ENCODE results near the gene CXCL11.
"Not testable (repeated sequence)": the region's sequence is repeated elsewhere in the genome, so short reads cannot be mapped to it uniquely, and the experiment has no call there.

The CXCL11 gene

DNA sequence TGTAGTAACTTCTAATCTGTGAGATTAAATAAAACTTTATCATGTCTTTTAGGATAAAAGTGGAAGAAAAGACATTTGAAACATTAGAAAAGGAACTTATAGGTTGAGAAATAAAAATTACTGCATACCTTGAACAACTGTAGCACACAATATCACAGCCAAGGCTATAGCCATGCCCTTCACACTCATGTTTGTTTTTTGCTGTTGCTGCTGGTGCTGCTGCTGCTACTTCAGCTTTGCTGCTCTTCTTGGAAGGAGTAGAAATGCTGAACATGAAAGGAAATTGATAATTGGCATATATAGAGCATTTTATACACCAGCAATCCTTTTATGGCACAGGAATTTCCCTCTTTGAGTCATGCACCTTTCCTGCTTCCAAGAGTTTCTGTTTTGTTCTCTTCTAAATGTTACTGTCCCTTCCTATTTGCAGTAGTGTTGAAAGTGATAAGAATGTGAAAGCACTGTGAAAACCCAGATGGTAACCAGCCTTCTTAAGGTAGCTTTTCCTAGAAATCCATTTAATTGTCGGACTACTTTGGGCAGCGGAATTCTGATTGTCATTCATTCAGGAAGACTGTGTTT, at the start of gene CXCL11:
TSS of gene CXCL11 (minus strand) at position 272 of the 582 bp plus-strand sequence. CDS start at position 189, 83 bp downstream.
- no peak for DNase-seq

DNA sequence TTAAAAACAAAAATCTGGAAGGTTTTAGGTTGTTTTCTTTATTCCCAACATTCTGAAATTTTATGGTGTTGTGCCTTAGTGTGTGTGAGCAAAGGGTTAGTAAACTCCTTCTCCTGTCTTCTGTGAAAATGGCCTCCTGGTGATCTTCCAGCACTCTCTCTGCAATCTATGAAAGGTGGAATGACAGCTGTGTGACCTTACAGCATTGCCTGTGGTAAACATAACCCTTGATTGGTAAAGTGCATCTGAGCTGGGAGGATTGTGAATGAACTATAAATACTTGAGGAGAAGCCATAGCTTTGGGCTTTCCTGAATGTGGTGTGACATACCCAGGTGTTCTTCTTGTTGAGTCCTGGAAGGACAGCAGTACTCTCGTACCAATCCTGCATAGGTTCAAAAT, 48.7 kb upstream of the CXCL11 start:
- no peak for DNase-seq

DNA sequence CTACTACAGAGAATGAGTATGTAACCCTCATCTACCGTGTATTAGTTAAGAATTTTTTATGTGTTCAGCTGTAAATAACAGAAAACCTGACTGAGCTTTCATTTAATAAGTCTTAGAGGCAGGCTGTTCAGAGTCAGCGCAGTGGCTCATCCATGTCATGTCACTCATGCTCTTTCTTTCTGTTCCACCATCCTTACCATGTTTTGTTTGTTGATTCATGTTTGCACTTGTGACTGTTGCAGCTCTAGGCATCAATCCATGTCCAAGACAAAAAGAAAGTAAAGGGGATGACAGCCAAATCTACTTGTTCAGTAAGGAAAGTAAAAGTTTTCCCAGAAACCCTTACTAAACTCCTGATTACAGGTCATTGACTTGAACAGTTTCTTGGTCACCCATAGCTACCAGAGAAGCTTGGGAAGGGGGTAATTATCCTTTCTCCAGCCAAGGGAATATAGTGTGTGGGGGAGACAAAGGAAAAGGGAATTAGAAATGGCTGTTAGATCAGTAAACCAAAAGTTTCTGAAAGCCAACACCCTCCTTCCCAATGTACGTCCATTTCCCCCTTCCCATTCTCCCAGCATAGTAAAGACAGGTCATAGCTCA, 47.6 kb upstream of the CXCL11 start:
- DNase-seq, result no peak

DNA sequence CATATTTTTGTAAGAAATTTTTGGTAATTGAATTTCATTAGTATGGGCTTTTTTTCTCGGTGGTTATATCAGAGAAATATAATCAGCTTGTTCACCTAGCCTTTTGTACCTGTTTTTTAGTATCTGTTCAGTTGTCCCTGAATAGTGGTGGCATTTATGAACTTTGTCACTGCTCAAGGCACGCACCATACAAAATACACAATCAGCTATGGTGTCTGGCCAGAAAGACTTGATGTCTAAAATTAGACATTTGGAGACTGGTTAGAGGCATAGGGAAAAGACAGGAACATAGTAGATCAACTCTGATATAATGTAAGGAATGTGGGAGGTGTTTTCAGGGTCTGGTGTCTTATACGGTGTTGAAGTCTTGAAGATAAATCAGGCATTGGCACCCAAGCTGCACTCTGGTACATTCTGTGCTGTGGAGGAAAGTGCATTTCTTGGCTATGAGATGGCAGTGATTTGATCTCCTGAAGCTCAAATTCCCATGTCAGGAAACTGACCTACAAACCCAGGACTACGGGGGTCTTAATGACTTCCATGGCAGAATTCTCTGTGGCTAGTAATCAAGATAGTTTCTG, 42.3 kb upstream of the CXCL11 start:
- no peak for DNase-seq

DNA sequence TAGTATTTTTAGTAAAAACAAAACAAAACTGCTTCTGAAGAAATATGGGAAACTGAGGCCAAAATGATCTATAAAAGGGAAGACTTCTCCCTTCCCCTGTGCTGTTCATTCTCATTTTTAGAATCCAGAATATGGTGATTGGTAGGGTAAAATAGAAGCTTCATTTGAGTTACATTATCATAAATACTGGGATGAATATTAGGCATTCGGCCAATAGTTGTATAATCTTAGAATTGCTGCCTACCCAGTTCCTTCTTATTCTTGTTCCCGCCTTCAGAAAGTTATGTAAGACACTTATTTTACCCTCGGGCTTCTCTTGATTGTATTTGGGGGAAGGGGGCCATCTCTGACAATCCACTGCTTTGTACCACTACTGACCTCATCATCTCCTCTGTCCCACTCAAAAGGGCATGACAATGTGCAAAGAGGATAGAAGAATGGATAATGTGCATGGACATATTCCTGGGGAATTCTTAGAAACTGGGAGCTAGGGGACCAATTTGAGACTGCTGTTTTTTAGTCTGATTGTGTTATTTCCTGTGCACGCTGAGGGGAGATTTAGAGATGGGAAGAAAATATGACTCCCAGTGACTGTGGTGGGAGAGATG, 39.2 kb upstream of the CXCL11 start:
- DNase-seq, result no peak

DNA sequence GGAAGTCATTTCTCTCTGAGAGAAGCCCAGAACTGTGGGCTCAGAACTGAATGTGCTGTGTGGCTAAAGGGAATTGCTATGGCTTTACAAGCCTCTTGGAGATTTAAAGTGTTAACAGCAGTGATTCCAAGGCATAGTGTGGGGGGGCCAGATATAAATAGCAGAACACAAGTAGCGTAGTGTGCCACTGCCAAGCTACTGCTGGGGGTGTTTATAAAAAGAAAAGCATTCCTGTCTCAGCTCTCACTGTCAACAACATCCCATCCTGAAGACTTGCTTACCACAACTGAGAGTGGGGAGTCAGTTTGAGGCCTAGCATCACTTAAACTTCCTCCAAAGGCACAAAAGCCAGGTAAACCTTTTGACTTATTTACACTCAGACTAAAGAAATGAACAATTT, 38.6 kb upstream of the CXCL11 start, which contains the start of gene ART3:
TSS of gene ART3 (plus strand) at position 242 of the 400 bp plus-strand sequence. CDS start 1,181 bp downstream, outside the sequence.
- DNase-seq, result no peak

DNA sequence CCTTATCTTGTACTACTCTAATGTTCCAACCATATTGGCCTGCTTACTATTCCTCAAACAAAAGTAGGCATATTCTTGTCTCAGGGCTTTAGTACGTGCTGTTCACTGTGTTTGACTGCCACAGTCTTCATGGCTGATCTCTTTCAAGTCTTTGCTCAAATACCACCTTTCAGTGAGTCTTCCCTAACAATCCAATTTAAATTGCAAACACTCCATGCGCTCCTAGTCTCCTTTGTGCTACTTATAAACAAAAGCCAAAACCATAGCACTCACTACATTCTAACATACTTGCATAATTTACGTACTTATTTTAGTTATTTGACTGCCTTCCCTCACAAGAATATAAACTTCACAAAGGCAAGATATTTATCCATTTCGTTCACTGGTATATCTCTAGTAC, 36.9 kb upstream of the CXCL11 start:
- no peak for DNase-seq

DNA sequence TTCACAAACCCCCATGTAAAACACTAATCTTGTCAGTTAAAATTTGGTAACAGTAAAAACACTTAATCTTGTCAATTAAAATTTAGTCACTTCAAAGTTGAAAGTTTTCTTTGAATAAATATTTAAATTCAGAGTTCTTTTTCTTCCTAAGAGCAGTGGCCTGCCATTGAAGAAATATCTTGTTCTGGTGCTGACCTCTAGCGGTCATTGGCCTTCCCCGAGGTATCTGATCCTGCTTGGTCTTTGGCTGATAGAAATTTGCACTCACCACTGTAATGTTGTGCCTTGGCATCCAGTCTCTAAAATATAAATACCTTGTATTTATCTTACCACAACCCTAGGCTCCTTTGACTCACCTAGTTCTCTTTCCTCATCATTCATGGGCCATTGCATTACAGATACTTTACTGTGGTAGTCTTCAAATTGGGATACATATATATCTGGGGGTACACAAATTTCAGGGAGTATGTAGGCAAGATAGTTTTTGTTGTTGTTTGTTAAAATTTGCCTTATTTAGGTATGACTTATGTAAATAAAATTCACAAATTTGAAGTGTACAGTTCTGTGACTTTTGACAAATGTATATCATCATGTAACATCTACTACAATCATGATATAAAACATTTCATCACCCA, 31.9 kb upstream of the CXCL11 start:
- DNase-seq, result peak; percentile 72

DNA sequence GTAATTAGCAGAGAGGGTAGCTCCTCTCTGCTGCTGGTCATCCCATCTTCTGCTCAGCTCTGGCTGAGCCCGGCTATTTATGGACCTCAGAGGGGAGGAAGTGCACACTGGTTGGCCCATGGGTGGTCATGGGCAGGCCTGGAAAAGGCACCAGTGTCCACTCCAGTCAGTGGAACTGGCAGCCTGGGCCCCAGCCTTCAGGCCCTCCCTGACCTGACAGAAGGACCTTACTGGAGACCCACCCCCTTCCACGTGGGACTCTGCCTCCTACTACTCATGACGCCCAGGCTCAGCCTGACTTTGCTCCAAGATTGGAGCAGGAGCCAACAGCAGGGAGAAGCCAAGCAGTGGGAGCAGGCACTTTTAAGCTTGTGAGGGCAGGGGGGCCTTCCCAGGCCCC, 30.7 kb upstream of the CXCL11 start:
- no peak for DNase-seq

DNA sequence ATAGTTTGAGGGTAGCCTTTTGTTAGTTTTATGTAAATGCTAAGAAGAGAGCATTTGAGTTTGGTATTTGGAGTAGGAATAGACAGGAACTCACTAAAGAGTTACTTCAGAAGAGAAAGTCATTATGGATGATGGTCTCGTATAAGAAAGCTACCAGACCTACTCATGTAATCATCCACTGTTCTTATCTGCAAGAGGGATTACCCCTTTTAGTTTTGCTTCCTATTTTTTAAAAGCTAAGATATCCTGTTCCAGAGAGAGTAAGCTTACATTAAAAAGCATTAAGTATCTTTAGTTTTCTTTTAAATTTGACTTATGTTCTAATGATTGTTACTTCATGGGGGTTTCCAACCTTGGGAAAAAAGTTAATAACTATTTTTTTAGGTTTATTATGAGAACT, 26.1 kb upstream of the CXCL11 start:
- DNase-seq, result no peak

DNA sequence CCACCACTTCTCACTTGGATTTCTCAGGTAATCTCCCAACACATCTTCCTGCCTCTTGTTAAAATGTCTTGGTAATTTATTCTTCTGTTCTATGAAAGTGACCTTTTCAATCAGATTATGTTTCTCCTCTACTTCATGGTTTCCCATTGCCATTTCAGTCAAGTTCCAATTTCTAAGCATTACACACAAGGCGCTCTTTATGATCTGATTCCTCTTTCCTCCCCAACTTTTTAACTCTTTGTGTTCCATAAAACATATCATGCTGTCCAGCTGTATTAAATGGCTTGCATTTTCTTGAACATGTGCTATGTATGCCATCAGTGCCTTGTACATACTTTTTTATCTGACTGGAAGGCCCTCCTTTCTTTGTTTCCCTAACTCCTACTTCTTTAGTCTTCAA, 25.6 kb upstream of the CXCL11 start:
- no peak for DNase-seq

DNA sequence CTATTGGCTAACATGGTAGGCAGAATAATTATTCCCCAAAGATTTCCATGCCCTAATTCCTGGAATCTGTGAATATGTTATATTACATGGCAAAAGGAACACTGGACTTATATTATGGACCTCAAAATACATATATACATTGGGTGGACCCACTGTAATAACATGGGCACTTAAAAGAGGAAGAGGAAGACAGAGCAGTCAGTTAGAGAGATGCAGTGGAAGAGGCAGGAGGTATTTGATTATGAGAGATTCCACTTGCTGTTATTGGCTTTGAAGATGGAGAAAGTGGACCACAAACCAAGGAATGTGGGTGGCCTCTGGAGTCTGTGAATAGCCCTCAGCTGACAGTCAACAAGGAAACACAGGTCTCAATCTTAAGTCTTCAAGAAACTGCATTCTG, 24.6 kb upstream of the CXCL11 start:
- DNase-seq, result no peak

DNA sequence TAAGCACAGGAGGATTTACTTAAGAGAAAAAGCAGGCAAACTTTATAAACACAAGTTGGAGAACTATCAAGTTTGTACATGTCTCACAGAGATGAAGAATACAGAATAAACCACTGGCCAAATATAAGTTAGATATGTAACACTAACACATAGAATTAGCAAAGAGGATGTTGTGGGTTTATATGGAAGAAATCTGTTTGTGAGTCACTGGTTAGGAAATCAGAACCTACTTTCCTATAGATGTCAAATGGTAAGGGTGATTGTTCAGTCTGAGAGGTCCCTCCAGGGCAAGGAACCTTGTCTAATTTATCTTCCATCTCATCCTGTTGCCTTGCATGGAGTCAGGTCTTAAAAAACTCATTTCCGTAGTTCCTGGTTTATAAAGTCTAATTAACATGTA, 23.9 kb upstream of the CXCL11 start:
- no peak for DNase-seq

DNA sequence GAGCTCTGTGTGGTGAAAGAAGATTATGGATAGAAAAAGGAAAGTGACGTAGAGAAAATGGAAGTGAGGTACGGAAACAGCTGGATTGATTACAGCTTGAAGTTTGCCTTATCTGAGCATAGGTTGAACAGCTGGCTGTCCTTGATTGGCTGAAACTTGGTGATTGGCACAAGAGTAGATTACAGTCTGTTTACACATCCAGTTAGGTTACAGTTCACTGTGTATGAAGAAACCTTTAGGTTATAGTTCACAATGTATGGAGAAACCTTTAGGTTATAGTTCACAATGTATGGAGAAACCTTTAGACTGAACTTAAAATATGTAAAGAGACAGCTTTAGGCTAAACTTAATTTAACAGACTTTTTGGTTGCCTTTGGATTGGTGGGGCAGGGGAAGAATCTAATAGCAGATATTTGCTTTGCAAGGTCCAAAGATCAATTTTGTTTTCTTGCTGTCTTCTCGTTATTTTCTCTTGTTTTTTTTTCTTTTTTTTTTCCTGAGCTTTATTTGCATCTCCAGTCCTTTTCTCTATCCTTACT, 23.1 kb upstream of the CXCL11 start:
- DNase-seq, result no peak

DNA sequence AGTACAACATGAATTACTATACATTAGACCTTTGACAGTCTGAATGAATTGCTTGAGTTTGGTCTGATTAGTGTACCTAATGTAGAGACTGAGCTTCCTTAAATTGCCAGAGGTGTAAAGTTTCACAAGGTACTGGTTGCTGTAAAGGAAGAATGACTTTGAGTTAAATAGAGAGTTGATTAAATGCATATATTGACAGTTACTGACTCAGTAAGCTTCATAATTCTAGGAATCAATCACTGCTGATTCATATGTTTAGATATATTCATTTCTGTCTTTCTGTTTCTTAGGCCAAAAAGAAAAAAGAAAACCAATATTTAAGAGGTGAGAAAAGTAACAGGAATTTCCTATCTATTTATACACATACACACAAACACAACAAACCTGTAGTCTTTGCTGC, 22.4 kb upstream of the CXCL11 start:
- no peak for DNase-seq

DNA sequence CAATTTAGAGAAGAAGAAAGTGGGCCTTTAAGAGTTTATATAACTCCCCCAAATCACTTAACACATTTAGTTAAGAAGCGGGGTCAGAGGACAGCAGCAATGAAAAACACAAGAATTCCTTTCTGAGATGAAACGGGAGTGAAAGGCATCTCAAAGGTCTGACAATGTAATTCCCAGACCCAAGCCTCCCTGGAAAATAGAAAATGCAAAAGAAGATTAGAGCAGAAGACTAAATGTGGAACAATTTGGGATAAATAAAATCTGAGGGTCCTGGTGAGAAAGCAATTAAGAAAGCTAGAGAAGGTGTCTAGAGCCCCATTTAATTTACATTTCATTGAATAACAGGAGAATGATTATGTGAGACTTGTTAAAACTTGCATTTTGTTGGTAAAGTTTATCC, 19.6 kb upstream of the CXCL11 start:
- DNase-seq, result no peak

DNA sequence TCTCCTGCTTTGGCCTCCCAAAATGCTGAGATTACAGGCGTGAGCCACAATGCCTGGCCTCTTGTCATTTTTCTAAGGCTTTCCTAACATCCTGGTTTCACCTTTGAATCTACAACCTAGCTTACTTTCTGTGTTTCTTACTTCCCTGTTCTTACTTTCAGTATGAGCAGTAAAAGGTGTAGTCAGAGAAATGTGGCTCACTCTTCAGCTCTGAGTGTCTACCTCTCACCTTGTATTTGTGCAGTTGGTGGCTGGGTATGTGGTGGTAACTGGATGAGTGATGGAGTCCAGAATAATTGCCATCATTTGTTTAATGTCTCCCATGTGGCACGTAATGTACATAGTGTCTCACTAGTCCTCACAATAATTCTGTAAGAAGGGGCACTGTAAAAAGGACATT, 19.1 kb upstream of the CXCL11 start:
- no peak for DNase-seq

DNA sequence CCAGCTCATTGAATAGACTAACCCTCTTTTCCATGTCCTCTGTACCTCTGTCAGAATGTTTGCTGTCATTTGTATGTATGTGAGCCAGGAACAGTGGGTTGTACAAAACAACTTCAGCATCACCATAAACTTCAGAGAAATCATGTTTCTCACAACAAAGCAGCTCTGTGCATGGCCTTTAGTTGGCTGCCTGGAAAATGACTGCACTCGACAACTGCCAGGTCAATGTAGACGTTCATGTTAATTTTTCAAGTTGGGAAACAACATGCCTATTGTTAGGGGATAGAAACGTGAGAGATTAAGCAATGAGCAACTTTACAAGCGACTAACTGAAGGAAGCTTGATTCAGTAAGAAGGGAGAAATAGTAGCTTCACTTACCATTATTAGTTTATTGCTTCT, 17.9 kb upstream of the CXCL11 start:
- no peak for DNase-seq

DNA sequence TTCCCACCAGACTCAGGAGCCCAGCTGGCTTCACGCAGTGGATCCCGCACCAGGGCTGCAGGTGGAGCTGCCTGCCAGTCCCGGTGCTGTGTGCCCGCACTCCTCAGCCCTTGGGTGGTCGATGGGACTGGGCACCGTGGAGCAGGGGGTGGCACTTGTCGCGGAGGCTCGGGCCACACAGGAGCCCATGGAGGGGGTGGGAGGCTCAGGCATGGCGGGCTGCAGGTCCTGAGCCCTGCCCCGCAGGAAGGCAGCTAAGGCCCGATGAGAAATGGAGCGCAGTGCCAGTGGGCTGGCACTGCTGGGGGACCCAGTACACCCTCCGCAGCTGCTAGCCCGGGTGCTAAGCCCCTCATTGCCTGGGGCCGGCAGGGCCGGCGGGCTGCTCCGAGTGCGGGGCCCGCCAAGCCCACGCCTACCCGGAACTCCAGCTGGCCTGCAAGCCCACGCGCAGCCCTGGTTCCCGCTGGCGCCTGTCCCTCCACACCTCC, 14.7 kb upstream of the CXCL11 start:
- not testable (repeated sequence) for DNase-seq

DNA sequence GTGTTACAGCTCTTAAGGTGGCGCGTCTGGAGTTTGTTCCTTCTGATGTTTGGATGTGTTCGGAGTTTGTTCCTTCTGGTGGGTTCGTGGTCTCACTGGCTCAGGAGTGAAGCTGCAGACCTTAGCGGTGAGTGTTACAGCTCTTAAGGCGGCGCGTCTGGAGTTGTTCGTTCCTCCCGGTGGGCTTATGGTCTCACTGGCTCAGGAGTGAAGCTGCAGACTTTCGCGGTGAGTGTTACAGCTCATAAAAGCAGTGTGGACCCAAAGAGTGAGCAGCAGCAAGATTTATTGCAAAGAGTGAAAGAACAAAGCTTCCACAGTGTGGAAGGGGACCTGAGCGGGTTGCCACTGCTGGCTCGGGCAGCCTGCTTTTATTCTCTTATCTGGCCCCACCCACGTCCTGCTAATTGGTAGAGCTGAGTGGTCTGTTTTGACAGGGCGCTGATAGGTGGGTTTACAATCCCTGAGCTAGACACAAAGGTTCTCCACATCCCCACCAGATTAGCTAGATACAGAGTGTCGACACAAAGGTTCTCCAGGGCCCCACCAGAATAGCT, 14.1 kb upstream of the CXCL11 start:
- DNase-seq, result not testable (repeated sequence)

DNA sequence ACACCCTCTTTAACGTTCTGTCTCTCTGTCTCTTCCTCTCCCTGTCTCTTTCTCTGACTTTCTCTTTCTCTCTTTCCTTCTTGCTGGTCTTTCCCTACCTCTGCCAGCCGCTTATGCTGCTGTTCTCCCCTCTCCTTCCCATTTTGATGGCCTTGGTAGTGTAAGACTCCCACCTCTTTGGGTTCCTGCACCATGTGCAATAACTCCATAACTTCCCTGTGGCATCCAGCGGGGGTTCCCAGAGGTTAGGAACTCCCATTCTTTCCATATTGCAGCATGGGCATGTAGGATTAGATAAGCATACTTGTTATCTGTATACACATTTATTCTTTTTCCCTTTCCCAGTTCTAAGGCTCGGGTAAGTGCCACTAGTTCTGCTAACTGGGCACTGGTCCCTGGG, 8.8 kb upstream of the CXCL11 start:
- not testable (repeated sequence) for DNase-seq

DNA sequence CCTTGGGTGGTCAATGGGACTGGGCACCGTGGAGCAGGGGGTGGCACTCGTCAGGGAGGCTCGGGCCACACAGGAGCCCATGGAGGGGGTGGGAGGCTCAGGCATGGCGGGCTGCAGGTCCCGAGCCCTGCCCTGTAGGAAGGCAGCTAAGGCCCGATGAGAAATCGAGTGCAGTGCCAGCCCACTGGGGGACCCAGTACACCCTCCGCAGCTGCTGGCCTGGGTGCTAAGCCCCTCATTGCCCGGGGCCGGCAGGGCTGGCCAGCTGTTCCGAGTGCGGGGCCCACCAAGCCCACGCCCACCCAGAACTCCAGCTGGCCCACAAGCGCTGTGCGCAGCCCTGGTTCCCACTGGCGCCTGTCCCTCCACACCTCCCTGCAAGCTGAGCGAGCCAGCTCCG, 7.4 kb upstream of the CXCL11 start:
- not testable (repeated sequence) for DNase-seq
